ENCODE results near the gene PLCB4.

Gene PLCB4

GRCh38 chr20:9476174-9476573, 407.3 kb downstream of the PLCB4 start:
- no peak for DNase-seq

- DNase-seq: no peak
Measured at GRCh38 chr20:9476637-9477036, 407.8 kb downstream of the PLCB4 start.

- no peak for DNase-seq
Measured at GRCh38 chr20:9478771-9479170, 409.9 kb downstream of the PLCB4 start.

- no peak for DNase-seq
Measured at GRCh38 chr20:9480066-9480465, 411.2 kb downstream of the PLCB4 start.

GRCh38 chr20:9482180-9482579, 413.3 kb downstream of the PLCB4 start:
- DNase-seq: no peak

GRCh38 chr20:9483131-9483530, 414.2 kb downstream of the PLCB4 start:
- DNase-seq: no peak

GRCh38 chr20:9485614-9486340, 416.9 kb downstream of the PLCB4 start:
- DNase-seq: no peak

GRCh38 chr20:9487231-9487630, 418.3 kb downstream of the PLCB4 start:
- DNase-seq: no peak

GRCh38 chr20:9488063-9488462, 419.2 kb downstream of the PLCB4 start:
- DNase-seq: no peak

GRCh38 chr20:9490161-9490560, 421.3 kb downstream of the PLCB4 start:
- no peak for DNase-seq

GRCh38 chr20:9490631-9491030, 421.7 kb downstream of the PLCB4 start:
- no peak for DNase-seq

- no peak for DNase-seq
Measured at GRCh38 chr20:9491324-9491723, 422.4 kb downstream of the PLCB4 start.

- no peak for DNase-seq
Measured at GRCh38 chr20:9492067-9492466, 423.2 kb downstream of the PLCB4 start.

- DNase-seq: no peak
Measured at GRCh38 chr20:9493803-9494202, 424.9 kb downstream of the PLCB4 start.

GRCh38 chr20:9495701-9496100, 426.8 kb downstream of the PLCB4 start:
- DNase-seq: no peak

GRCh38 chr20:9496155-9496554, 427.3 kb downstream of the PLCB4 start:
- DNase-seq: no peak

GRCh38 chr20:9498322-9498721, 429.4 kb downstream of the PLCB4 start:
- no peak for DNase-seq

GRCh38 chr20:9499126-9499899, 430.4 kb downstream of the PLCB4 start:
- no peak for DNase-seq

- no peak for DNase-seq
Measured at GRCh38 chr20:9500121-9500520, 431.2 kb downstream of the PLCB4 start.

GRCh38 chr20:9501473-9501872, 432.6 kb downstream of the PLCB4 start:
- DNase-seq: no peak

- no peak for DNase-seq
Measured at GRCh38 chr20:9503526-9504245, 434.8 kb downstream of the PLCB4 start.

- DNase-seq: peak; percentile 9
Measured at GRCh38 chr20:9506280-9506821, 437.5 kb downstream of the PLCB4 start.

- no peak for DNase-seq
Measured at GRCh38 chr20:9506964-9507369, 438.1 kb downstream of the PLCB4 start.
